Measurements from ENCODE around the gene NKAIN1.
A peak's percentile ranks its signal among the peaks of the same experiment; 100 is the strongest.

DNA sequence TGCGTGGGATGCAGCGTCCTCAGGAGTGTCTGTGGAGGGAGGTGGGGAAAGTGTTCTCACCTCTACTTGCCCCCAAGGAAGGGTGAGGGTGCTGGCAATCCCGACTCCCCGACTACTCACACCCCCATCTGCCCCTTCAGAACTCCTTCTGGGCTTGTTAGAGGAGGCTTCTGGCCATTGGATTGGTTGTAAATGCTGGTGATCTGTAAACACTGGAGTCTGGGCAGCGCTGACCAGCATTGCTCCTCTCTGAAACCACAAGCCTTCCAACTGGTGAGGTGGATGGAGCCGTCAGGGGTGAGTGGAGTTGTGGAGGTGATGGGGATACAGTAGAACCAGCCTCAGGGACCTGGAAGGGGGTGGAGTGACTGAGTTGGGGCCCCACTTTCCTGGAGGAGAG, 59.3 kb downstream of the NKAIN1 start:
- TF ChIP-seq, protein P1, sequence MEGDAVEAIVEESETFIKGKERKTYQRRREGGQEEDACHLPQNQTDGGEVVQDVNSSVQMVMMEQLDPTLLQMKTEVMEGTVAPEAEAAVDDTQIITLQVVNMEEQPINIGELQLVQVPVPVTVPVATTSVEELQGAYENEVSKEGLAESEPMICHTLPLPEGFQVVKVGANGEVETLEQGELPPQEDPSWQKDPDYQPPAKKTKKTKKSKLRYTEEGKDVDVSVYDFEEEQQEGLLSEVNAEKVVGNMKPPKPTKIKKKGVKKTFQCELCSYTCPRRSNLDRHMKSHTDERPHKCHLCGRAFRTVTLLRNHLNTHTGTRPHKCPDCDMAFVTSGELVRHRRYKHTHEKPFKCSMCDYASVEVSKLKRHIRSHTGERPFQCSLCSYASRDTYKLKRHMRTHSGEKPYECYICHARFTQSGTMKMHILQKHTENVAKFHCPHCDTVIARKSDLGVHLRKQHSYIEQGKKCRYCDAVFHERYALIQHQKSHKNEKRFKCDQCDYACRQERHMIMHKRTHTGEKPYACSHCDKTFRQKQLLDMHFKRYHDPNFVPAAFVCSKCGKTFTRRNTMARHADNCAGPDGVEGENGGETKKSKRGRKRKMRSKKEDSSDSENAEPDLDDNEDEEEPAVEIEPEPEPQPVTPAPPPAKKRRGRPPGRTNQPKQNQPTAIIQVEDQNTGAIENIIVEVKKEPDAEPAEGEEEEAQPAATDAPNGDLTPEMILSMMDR (CRISPR knock-in tag; IDR thresholded peaks at IDR 0.05): no peak
- TF ChIP-seq NONO (IDR thresholded peaks at IDR 0.05): no peak
- no peak for TF ChIP-seq NONO (CRISPR knock-in tag; conservative IDR thresholded peaks at IDR 0.05)
- TF ChIP-seq ZNF10 (CRISPR knock-in tag; IDR thresholded peaks at IDR 0.05; ENCODE audit: borderline replicate concordance, low read depth): no peak
- no peak for TF ChIP-seq ZFY (CRISPR knock-in tag; IDR thresholded peaks at IDR 0.05)
- TF ChIP-seq, protein P2, sequence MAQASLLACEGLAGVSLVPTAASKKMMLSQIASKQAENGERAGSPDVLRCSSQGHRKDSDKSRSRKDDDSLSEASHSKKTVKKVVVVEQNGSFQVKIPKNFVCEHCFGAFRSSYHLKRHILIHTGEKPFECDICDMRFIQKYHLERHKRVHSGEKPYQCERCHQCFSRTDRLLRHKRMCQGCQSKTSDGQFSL (CRISPR knock-in tag; IDR thresholded peaks at IDR 0.05): no peak
- TF ChIP-seq IKZF1 (IDR thresholded peaks at IDR 0.05): no peak
- TF ChIP-seq, protein P3, sequence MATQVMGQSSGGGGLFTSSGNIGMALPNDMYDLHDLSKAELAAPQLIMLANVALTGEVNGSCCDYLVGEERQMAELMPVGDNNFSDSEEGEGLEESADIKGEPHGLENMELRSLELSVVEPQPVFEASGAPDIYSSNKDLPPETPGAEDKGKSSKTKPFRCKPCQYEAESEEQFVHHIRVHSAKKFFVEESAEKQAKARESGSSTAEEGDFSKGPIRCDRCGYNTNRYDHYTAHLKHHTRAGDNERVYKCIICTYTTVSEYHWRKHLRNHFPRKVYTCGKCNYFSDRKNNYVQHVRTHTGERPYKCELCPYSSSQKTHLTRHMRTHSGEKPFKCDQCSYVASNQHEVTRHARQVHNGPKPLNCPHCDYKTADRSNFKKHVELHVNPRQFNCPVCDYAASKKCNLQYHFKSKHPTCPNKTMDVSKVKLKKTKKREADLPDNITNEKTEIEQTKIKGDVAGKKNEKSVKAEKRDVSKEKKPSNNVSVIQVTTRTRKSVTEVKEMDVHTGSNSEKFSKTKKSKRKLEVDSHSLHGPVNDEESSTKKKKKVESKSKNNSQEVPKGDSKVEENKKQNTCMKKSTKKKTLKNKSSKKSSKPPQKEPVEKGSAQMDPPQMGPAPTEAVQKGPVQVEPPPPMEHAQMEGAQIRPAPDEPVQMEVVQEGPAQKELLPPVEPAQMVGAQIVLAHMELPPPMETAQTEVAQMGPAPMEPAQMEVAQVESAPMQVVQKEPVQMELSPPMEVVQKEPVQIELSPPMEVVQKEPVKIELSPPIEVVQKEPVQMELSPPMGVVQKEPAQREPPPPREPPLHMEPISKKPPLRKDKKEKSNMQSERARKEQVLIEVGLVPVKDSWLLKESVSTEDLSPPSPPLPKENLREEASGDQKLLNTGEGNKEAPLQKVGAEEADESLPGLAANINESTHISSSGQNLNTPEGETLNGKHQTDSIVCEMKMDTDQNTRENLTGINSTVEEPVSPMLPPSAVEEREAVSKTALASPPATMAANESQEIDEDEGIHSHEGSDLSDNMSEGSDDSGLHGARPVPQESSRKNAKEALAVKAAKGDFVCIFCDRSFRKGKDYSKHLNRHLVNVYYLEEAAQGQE (IDR thresholded peaks at IDR 0.05; ENCODE audit: borderline replicate concordance in 1 of 2, low read depth in 1 of 2, low read length in 2 of 2): peak in 1 of 2 experiments; percentile 63; a peak in 2 of 4 replicates
- no peak for TF ChIP-seq KAT2B (IDR thresholded peaks at IDR 0.05; ENCODE audit: borderline replicate concordance, low read depth, low read length)
- TF ChIP-seq MAFK (conservative IDR thresholded peaks at IDR 0.05 in 1 of 2, IDR thresholded peaks at IDR 0.05 in 1 of 2; ENCODE audit: low read length in 2 of 2): no peak
- no peak for TF ChIP-seq RFXANK (CRISPR knock-in tag; IDR thresholded peaks at IDR 0.05)
- TF ChIP-seq TAF1 (CRISPR knock-in tag; IDR thresholded peaks at IDR 0.05): no peak
- TF ChIP-seq ZNF24 (IDR thresholded peaks at IDR 0.05): no peak

Data from HepG2 (cell line).